GM23338 (cell line): Measurements from ENCODE around the gene PARVA.

ENCODE experiments used
- CREB1 ChIP-seq: fragments of 250-450 bp; sonication (Bioruptor Pico); IDR thresholded peaks from 2 replicates; pipeline ENCODE4 v1.5.0; 2020; ENCODE audit warnings: low read depth, mild to moderate bottlenecking, moderate library complexity
- CTCF ChIP-seq, 2 experiments: fragments of 200-600 bp in 1 of 2; sonication (generic) in 1 of 2; conservative IDR thresholded peaks; 2 replicates each; pipeline versions ENCODE4 v1.5.1 to v1.6.1; 2016 to 2017; ENCODE audit warnings: antibody characterized with exemption in 2 of 2, low read depth in 2 of 2, mild to moderate bottlenecking in 2 of 2, moderate library complexity in 1 of 2
- EZH2 ChIP-seq: fragments of 200-600 bp; sonication (generic); IDR thresholded peaks from one replicate; pipeline ENCODE4 v1.8.0; 2017; ENCODE audit warnings: antibody characterized with exemption, mild to moderate bottlenecking, low read depth; ENCODE audit not compliant: unreplicated experiment
- EZH2phosphoT487 ChIP-seq: fragments of 200-600 bp; sonication (generic); IDR thresholded peaks from one replicate; pipeline ENCODE4 v1.8.1; 2018; ENCODE audit warnings: antibody characterized with exemption; ENCODE audit not compliant: unreplicated experiment
- POLR2AphosphoS5 ChIP-seq: IDR thresholded peaks from 2 replicates; pipeline ENCODE4 v1.6.1; 2016; ENCODE audit warnings: antibody characterized with exemption, low read depth
- REST ChIP-seq: IDR thresholded peaks from one replicate; pipeline ENCODE4 v1.6.1; 2018; ENCODE audit warnings: antibody characterized with exemption; ENCODE audit not compliant: unreplicated experiment
- ZNF114 ChIP-seq: fragments of 250-450 bp; sonication (Bioruptor Pico); IDR thresholded peaks from 2 replicates; pipeline ENCODE4 v1.5.0; 2020; ENCODE audit warnings: mild to moderate bottlenecking, moderate library complexity

GRCh38 chr11:12441231-12441861, 64.0 kb downstream of the PARVA start:
- TF ChIP-seq EZH2 (no peak), CTCF (conservative IDR thresholded peaks at IDR 0.05; ENCODE audit: low read depth in 2 of 2) (no peak), EZH2phosphoT487 (no peak), ZNF114 (CRISPR knock-in tag) (no peak), POLR2AphosphoS5 (no peak), REST (no peak), CREB1 (CRISPR knock-in tag) (no peak)
